GM12892 (cell line): Measurements from ENCODE around the gene ST6GALNAC2.
"Not testable (repeated sequence)": the region's sequence is repeated elsewhere in the genome, so short reads cannot be mapped to it uniquely, and the experiment has no call there.

Experiments
- POLR2A ChIP-seq: IDR thresholded peaks from 2 replicates; pipeline ENCODE4 v1.6.1; 2011; ENCODE audit warnings: low read depth, low read length, control low read depth
- POLR2AphosphoS5 ChIP-seq: IDR thresholded peaks from 2 replicates; pipeline ENCODE4 v1.6.1; 2011; ENCODE audit warnings: low read depth, low read length, control low read depth

DNA sequence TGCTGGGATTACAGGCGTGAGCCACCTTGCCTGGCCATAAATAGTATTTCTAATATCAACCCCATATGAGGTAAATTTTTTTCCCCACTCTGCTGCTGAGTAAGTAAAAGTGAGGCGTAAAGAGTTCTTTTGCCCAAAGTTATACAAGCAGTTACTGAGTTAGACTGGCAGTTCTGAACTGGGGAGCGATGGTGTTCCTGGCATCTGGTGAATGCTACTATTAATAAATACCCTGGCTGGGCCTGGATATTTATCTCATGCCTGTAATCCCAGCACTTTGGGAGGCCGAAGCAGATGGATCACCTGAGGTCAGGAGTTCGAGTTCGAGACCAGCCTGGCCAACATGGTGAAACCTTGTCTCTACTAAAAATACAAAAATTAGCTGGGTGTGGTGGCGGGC is 26.2 kb downstream of the ST6GALNAC2 start:
- not testable (repeated sequence) for TF ChIP-seq POLR2AphosphoS5, POLR2A
